Brain pericyte (primary cell): ENCODE data around the gene ACAT1.
"Not testable (repeated sequence)": the region's sequence is repeated elsewhere in the genome, so short reads cannot be mapped to it uniquely, and the experiment has no call there.

Experiments
- DNase-seq: peaks from one replicate; pipeline ENCODE4 v3.0.0-alpha.2; 2012; ENCODE audit warnings: low read depth, low spot score

ACAT1 gene

DNA sequence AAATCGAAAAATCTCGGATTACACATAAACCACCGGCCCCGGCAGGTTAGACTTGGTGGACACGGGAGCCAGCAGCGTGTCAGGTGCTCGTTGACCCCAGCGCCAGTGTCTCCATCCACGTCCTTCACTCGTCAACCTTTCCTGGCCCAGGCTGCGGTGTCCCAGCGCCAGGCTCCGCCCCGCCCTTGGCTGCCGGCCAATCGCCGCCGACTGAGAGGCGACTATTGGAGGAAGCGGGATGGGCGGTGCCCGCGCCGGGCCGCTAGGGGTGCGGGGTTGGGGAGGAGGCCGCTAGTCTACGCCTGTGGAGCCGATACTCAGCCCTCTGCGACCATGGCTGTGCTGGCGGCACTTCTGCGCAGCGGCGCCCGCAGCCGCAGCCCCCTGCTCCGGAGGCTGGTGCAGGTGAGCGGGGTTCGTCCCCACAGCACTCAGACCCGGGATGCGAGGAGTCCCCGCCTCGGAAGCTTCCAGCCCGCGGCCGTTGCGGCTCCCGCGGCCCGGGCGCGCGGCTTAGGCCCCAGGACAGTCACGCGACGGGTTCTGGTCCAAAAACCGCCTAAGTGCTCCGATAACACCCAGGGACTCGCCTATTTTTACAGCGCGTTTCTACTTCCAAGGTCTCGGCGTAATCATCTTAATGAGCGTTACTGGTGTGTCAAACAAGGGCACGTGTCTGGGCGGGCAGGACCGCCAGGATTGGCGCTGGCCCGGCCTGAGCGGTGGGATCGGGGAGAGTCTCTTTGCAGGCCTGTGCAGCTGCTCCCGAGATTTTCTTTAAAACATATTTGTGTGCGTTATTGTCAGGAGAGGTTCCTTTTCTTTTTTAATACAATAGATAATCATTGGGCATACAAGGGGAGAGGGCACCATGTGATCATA, at the start of gene ACAT1:
ACAT1 (plus strand) TSS at position 294 of the 882 bp plus-strand sequence; CDS start at position 334, 40 bp downstream.
- DNase-seq: peak; percentile 60

DNA sequence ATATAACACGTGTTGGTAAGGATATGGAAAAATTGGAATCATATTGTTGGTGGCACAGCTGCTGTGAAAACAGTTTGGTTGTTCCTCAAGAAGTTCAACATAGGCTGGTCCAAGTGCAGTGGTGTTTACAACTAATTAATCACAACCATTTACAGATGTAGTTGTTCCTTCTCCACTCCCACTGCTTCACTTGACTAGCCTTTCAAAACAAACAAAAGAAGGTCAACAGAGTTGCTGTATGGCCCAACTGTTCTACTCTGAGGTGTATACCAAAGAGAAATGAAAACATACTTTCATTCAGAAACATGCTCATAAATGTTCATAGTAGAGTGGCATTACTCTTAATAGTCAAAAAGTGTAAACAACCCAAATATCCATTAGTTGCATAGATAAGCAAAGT, 36.6 kb upstream of the ACAT1 start:
- DNase-seq: no peak

DNA sequence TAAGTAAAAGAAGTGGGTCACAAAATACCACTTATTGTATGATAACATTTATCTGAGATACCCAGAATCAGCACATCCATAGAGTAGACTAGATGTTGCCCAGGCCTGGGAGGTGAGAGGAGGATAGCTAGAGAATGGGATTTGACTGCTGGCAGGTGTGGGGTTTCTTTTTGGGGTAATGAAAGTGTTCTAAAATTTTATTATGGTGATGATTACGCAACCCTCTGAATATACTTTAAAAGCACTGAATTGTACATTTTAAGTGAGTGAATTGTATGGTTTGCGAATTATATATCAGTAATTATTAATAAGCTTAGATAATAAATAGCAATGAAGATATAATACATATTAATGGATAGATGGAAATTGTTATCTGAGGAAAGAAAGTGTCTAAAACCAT, 35.7 kb upstream of the ACAT1 start:
- DNase-seq: no peak

DNA sequence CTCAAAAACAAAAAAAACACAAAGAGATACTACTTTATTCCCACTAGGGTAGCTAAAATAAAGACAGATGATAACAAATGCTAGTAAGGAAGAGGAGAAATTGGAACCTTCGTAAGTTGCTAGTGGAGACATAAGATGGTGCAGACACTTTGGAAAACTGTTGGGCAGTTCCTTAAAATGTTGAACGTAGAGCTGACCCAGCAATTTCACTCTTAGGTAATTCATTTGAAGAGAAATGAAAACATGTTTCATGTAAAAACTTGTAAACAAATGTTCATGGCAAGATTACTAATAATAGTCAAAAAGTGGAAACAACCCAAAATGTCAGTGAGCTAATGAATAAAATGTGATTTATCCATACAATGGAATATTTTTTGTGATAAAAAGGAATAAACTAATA, 29.2 kb upstream of the ACAT1 start:
- DNase-seq: no peak

DNA sequence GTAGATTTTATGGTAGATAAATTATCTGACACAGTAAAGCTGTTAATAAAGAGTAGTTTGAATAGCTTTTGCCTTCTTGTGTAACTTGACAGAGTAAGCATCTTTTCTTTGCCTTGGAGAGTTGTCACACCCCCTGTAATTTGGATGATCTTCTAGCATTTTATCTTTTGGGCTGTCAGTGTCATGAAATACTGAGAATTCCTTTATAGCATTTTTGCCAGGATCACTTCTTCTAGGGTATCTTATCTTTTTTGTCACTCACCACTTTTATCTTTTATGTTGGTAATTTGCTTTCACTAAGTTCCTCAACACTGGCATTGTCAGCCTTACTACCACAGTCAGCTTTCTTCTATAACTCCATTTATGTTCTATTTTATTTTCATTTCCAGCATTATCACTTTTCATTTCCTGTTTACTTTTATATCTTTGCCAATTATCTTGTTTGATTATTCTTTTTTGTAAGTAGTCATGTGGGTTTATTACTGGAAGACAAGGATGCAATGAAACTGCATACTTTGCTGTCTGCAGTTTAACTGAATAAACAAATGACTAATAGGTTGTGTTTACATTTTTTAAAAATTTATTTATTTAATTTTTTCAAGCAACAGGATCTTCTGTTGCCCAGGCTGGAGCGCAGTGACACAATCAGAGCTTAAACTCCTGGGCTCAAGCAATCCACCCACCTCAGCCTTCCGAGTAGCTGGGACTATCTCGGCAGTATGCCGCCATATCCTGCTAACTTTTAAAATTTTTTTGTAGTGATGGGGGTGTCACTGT, 28.1 kb upstream of the ACAT1 start:
- DNase-seq: no peak

DNA sequence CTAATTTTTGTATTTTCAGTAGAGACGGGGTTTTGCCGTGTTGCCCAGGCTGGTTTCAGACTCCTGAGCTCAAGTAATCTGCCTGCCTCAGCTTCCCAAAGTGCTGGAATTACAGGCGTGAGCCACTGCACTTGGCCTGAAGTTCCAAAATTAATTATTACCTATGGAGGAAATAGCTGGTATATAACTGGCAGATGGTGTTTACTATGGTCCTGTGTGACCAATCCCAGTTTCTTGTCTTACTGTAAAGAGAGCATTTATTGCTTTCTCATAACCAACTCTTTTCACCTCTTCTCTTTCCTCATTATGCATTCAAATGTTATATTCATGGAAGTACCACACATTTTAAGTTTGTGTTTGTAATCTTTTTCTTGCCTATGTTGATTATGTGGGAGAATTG, 24.2 kb upstream of the ACAT1 start:
- DNase-seq: no peak

DNA sequence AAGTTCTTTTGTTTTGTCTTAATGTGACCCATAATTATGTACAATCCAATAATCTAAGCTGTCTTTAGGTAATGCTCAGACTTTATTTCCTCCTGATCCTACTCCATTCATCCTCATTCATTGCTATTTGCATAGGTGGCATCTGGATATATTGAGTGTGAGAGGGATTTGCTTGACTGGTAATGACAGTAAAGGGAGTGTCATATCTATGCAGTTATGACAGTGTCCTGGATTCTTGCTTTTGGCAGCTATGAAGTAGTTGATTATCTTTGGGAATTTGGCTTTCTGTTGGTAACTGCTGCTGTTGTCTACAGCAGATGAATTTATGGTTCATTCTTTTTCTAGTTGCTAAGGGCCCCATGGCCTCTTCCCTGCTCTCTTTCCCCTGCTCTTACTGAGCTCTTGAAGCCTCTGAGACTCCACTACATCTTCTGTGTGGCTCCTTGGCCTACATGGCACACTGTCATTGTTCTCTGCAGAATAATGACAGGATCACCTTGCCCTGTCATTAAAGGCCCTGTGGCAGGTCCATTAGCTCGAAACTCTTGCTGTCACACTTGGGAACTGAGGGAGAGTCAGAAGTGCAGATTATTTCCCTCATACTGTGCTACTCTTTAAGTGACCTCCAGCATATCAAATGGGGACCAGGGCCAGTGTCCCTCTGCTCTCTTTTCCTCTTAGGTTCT, 20.1 kb upstream of the ACAT1 start:
- no peak for DNase-seq

DNA sequence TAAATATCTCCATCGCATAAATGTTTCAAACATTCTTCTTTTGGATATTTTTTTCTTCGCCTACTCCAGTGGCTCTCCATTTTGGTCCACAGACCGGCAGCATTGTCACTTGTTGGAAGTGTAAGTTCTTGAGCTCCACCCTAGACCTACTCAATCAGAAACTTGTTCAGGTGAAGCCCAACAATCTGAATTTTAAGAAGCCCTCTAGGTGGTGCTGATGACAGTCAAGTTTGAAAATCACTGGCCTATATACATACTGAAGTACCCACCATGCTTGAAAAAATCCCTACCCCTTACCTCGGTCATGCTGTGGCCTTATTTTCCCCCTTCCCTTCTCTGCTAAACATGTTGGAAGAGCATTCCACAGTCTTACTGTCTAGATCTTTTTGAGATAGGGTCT, 10.2 kb upstream of the ACAT1 start:
- DNase-seq: no peak

DNA sequence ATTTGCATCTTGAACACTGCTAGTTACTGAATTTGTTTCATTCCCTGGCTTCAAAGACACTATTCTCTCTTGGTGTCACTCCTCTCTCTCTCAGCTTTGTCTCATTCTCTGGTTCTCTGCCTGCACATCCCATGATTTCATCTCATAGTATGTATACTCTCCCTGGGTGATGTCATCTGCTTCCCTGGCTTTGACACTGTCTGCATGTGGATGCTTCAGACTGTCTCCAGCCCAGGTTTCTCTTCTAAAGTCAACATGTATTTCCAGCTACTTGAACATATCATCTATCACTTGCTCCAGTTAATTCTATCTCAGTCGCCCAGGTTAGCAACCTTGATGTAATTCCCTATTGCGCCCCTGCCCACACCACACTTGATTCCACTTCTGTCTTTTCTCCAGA, 9.3 kb upstream of the ACAT1 start:
- DNase-seq: no peak

DNA sequence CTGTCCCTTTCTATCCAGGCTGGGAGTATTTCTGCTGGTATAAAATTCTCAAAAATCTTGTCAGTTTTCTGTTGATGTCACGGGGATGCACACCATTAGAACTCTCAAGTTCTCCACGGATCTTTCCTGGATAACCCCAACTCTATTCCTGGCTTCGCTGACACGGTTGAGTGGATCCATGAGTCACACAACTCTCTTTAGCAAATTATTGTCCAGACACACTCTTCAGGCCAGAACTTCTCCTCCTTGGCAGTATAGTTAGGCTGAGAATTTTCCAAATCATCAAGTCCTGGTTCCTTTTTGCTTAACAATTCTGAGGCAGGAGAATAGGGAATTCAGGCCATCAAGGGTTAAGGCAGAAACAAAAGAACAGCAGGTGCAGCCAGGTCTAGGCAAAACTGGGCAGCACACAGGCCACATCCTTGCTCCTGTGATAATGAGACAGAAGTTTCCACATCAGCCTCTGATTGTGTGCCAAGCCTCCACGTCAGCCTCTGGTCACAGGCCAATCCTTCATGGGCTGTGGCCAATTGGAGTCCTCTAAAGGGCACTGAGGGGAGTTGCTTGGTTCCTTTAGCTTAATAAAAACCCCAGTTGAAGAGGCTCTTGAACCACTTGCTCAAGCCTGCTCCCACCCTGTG, 5.7 kb upstream of the ACAT1 start:
- peak; percentile 32 for DNase-seq

DNA sequence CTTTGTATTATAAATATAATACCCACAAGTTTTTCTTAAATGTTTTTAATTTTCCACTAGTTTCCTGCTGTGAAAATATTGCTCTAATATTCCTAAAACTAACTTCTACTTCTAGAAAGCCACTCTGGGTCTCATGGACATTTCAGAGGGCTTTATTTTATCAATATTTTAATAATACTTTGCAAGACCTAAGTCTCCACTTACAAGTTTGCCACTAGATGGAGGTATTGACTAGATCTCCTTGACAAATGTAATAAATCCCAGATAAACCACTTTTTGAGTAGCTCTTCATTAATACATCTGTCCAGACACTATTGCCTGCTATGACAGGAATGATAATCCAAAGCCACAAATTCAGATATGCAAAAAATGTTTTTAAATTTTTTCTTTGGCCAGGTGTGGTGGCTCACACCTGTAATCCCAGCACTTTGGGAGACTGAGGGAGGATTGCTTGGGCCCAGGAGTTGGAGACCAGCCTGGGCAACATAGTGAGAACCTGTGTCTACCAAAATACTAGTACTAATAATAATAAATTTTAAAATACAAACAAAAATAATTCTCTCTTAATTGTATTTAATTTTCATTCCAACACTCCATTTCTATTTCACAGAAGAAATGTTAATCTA, 3.5 kb upstream of the ACAT1 start:
- DNase-seq: no peak

DNA sequence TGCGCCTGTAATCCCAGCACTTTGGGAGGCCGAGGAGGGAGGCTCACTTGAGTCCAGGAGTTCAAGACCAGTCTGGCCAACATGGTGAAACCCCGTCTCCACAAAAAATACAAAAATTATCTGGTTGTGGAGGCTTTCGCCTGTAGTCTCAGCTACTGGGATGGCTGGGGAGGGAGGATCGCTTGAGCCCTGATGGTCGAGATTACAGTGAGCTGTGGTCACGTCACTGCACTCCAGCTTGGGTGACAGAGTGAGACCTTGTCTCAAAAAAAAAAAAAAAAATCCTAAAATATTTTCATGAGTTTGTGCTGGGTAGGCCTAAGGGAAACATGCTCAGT, 462 bp upstream of the ACAT1 start:
- not testable (repeated sequence) for DNase-seq

DNA sequence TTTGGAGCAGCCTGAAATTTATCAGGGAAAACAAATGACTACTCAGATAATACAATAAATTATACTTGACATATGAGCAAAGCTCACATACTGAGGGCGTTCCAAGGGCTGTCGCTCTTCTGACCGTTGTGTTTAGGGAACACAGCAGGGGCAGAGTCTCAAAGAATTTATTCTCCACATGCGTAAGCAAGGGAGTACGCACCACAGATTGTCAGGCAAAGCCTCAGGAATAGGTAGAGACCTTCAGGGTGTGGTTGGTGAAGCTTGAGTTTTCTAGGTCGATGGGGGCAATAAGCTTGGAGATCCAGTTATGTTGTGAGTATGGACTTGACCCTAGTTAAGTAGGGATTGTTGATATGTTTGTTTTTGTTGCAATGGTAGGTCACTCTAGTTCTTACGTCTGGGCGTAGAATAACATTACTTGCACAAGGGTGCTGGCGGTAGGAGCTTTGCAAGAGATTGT, 830 bp downstream of the ACAT1 start:
- peak; percentile 25 for DNase-seq

DNA sequence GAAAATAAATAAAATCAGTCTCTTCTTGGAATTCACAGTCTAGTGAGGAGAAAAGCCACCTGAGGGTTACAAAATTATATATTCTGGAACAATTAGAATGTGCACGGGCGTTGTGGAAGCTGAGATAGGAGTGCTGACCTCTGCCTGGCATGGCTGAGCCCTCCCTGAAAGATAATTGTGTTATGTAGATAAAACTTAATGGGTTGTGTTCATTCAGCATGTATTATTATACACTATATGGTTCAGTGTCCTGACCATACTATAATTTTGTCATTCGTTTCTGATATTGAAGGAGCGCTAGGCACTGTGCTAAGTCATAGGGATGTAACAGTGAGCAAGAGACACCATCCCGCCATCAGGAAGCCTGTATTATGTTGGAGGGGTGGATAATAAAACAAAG, 3.7 kb downstream of the ACAT1 start:
- no peak for DNase-seq

DNA sequence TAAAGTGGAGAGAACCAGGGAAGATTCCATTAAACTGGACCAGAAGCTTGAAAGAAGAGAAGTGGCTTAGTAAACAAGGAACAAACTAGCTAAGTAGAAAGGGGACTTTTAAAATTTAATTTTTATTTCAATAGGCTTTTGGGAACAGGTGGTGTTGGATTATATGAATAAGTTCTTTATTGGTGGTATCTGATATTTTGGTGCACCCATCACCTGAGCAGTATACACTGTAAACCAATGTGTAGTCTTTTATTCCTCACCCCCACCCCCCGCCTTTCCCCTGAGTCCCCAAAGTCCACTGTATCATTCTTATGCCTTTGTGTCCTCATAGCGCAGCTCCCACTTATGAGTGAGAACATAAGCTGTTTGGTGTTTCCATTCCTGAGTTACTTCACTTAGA, 7.4 kb downstream of the ACAT1 start:
- DNase-seq: no peak

DNA sequence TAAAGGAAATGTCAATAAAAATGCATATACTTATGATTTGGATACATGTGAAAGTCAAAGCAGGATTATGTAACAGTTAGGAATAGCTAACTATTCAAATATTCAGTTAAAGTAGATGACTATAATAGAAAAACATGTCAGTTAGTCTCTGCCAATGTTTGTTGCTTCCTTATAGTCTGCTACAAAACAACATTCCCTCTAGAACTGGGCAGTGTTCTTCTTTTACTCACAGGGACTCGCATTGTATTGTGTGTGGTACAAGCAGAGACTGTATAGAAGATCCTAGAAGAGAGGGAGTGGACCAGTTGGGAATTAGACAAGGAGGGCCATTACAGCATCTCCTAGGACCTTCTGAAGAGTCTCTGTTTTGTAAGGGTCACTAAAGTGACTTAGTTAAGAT, 10.6 kb downstream of the ACAT1 start:
- DNase-seq: no peak

DNA sequence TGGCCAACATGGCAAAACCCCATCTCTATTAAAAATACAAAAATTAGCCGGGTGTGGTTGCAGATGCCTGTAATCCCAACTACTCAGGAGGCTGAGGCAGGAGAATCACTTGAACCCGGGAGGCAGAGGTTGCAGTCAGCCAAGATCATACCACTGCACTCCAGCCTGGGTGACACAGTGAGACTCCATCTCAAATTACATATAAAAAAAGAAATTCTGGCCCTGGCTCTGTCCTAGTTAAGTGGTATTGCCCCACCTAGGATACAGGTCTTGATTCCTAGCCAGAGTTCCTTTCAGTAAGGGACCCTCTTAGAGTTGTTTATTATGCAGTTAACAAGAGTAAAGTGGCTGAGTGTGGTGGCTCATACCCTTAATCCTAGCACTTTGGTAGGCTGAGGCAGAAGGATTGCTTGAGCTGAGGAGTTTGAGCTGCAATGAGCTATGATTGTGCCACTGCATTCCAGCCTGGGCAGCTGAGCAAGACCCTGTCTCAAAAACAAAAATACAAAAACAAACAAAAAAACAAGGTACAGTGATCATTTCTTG, 11.7 kb downstream of the ACAT1 start:
- DNase-seq: not testable (repeated sequence)

DNA sequence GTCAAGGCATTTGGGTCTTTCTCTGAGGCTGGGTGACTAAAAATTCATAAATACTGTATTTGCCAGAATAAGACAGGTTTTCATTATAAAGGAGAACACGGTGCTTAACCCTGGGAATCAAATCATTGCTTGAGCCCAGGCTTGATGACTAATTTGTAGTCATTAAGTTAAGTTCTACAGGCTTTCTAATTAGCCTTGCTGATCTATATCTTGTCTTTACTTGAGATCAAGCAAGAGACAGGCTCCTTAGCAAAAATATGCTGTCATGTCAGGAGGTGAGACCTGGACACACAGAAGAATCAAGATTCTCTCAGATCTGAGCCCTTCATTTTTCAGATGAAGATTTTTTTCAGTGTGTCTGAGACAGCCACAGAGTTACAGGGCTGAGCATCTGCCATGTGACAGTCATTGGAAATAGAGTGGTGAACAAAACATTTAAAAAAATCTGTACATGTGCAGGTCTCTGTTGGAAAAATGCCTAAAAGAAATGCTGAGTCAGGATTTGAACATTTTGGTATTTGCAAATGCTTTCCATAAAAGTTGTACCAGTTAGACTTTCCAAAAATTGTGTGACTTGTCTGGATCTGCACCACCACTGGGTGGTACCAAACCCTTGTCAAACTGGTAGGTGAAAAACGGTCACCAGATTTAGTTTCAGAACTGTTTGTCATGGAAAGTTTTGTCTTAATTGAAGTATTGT, 14.6 kb downstream of the ACAT1 start:
- DNase-seq: no peak

DNA sequence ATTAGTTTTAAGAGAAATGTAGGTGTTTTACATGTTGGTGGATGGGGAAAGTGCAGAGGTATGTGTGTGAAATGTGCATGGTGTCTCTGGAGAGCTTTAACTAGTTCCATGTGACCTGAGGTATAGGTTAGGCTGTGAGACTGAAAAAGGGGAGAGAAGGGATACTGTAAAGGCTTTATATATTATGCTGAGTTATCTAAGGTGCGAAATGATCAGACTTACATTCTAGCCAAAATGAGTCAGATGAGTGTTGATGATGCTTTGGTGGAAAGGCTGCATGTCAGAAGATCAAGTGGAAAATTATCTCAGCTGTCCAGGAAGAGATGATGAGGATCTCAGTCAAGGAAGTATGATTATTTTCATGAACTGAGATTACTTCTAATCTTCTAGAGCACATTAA, 15.8 kb downstream of the ACAT1 start:
- DNase-seq: no peak

DNA sequence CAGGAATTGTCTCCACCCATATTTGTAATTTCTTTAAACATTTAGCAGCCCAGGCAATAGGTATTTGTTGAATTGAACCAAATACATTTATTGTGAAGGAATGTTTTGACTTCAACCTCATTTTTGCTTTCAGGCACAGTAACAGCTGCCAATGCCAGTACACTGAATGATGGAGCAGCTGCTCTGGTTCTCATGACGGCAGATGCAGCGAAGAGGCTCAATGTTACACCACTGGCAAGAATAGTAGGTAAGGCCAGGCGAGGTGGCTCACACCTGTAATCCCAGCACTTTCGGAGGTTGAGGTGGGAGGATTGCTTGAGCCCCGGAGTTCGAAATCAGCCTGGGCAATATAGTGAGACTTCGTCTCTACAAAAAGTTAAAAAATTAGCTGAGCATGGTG, 20.9 kb downstream of the ACAT1 start:
- DNase-seq: no peak
